Measurements from ENCODE around the gene RGS5. TPM values are rescaled to one million over a fixed set of nuclear protein-coding genes. Genes with fewer than 3 reads are reported as not detected.

The RGS5 gene
- total RNA-seq, 1 donor from 2014 or later: 94.0 TPM

DNA sequence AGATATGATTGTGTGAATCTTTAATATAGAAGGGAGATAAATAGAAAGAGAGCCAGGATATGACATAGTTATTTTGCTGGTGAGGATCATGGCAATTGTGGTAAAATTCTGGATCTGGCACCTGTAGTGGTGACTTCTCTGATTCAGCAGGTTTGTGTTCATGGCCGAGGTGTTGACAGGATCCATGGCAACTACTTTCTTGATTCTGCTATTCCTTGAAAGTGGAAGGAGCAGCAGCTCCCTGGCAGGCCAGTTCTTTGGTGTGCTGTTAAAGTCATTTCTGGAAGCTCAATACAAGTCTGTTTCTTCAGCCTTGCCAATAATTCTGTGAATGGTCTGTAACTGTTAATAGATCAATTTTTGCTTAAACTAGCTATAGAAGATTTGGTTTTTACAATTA, 100.1 kb downstream of the RGS5 start:
- H3K27me3 ChIP-seq: no peaks in the 10 kb centered on the region
- no peaks in the 10 kb centered on the region for H3K36me3 ChIP-seq
- H3K4me1 ChIP-seq: no peaks in the 10 kb centered on the region
- no peak for DNase-seq (ENCODE audit: extremely low spot score in 2 of 2)
- TF ChIP-seq POLR2A (IDR thresholded peaks at IDR 0.05) (no peak), POLR2AphosphoS5 (IDR thresholded peaks at IDR 0.05; ENCODE audit: insufficient read depth in 1 of 2, low read depth in 1 of 2) (no peak)
- TF ChIP-seq, protein P1, sequence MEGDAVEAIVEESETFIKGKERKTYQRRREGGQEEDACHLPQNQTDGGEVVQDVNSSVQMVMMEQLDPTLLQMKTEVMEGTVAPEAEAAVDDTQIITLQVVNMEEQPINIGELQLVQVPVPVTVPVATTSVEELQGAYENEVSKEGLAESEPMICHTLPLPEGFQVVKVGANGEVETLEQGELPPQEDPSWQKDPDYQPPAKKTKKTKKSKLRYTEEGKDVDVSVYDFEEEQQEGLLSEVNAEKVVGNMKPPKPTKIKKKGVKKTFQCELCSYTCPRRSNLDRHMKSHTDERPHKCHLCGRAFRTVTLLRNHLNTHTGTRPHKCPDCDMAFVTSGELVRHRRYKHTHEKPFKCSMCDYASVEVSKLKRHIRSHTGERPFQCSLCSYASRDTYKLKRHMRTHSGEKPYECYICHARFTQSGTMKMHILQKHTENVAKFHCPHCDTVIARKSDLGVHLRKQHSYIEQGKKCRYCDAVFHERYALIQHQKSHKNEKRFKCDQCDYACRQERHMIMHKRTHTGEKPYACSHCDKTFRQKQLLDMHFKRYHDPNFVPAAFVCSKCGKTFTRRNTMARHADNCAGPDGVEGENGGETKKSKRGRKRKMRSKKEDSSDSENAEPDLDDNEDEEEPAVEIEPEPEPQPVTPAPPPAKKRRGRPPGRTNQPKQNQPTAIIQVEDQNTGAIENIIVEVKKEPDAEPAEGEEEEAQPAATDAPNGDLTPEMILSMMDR (IDR thresholded peaks at IDR 0.05): no peak
- intact Hi-C loops (cut with DNase I): no loop called here
- no peaks in the 10 kb centered on the region for H3K9me3 ChIP-seq
- H3K27ac ChIP-seq: no peak overlapping the region
- H3K4me3 ChIP-seq: no peak overlapping the region

DNA sequence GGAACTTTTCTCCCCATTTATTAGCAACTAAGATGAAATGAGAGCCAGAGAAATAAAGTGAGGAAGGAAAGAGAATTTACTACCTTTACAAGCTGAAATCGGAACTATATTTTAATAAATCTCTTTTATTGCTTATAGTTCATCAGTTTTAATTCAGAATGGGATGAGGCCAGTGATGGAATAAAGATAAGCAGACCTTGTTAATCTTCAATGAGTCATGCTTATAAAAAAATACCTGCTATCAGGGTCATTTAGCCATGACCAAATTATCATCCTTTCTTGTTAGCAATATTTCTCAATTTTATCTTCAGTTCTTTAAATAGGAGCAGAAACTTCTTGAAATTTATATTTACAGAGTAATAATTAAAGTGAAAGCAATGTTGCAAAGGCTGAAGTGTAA, 107.5 kb downstream of the RGS5 start:
- no peak for TF ChIP-seq POLR2AphosphoS5 (IDR thresholded peaks at IDR 0.05; ENCODE audit: insufficient read depth in 1 of 2, low read depth in 1 of 2)
- TF ChIP-seq, protein P1 (IDR thresholded peaks at IDR 0.05): no peak
- TF ChIP-seq POLR2A (IDR thresholded peaks at IDR 0.05): no peak
- H3K4me3 ChIP-seq: no peak overlapping the region
- no peak overlapping the region for H3K27ac ChIP-seq
- intact Hi-C loops (cut with DNase I): no loop called here
- H3K27me3 ChIP-seq: no peaks in the 10 kb centered on the region
- DNase-seq (ENCODE audit: extremely low spot score in 2 of 2): no peak
- H3K9me3 ChIP-seq: no peaks in the 10 kb centered on the region
- H3K36me3 ChIP-seq: no peaks in the 10 kb centered on the region
- no peaks in the 10 kb centered on the region for H3K4me1 ChIP-seq

DNA sequence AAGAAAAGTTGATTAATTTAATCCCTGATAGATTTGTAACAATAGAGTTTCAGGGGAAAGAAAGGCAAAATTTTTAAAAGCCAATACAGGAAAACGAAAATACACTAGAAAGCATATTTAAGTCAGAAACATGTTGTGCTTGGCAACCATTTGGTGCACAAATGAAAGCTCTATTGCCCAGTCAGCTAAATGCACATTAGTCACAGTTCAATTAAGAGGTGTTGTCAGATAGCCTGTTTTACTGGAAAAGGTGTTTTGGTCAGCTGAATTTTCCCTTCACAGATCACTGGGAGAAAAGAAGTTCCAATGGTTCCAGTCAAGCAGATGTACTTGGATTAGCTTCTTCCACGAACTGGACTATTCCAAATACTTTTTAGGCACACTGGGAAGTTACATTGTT, 108.1 kb downstream of the RGS5 start:
- Histone ChIP-seq H3K9me3 (no peaks in the 10 kb centered on the region), H3K36me3 (no peaks in the 10 kb centered on the region), H3K27me3 (no peaks in the 10 kb centered on the region), H3K4me3 (no peak overlapping the region), H3K27ac (no peak overlapping the region), H3K4me1 (no peaks in the 10 kb centered on the region)
- DNase-seq (ENCODE audit: extremely low spot score in 2 of 2): no peak
- TF ChIP-seq POLR2AphosphoS5 (IDR thresholded peaks at IDR 0.05; ENCODE audit: insufficient read depth in 1 of 2, low read depth in 1 of 2) (no peak), POLR2A (IDR thresholded peaks at IDR 0.05) (no peak)
- TF ChIP-seq, protein P1 (IDR thresholded peaks at IDR 0.05): no peak
- intact Hi-C loops (cut with DNase I): no loop called here

DNA sequence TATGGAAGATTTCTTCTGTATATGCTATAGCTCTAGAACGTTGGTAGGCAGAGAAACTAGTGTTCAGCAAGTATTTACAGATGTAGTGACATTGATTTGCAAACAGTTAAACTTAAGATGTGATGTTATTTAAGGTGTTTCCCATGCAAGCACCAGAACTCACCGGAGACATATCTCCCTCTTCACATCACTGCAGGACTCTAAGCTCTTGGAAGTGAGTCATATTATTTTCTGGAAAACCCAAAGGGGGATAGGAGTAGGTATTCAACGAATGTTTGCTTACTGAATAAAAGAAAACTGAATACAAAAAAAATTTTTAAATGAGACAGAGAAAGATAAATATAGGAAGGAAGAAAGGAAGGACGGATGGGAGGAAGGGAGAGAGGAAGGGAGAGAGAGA, 108.5 kb downstream of the RGS5 start:
- Histone ChIP-seq H3K4me3 (no peak overlapping the region), H3K27ac (no peak overlapping the region), H3K4me1 (no peaks in the 10 kb centered on the region), H3K27me3 (no peaks in the 10 kb centered on the region), H3K36me3 (no peaks in the 10 kb centered on the region), H3K9me3 (no peaks in the 10 kb centered on the region)
- intact Hi-C loops (cut with DNase I): no loop called here
- no peak for DNase-seq (ENCODE audit: extremely low spot score in 2 of 2)
- no peak for TF ChIP-seq POLR2AphosphoS5 (IDR thresholded peaks at IDR 0.05; ENCODE audit: insufficient read depth in 1 of 2, low read depth in 1 of 2)
- TF ChIP-seq, protein P1 (IDR thresholded peaks at IDR 0.05): no peak
- TF ChIP-seq POLR2A (IDR thresholded peaks at IDR 0.05): no peak

DNA sequence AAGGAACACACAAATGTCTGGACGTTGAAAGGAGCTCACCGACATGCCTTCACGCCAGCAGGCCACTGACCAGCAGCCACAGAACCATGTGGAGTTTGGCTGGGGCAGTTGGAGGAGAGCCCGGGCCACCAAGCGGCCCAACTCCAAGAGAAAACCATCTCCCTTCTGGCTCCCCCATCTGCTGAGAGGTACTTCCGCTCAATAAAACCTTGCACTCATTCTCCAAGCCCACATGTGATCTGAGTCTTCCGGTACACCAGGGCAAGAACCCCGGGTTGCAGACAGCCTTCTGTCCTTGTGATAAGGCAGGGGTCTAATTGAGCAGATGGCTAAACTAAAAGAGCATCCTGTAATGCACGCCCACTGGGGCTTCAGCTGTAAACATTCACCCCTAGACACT, 109.1 kb downstream of the RGS5 start:
- no peaks in the 10 kb centered on the region for H3K4me1 ChIP-seq
- no peak overlapping the region for H3K27ac ChIP-seq
- H3K27me3 ChIP-seq: no peaks in the 10 kb centered on the region
- no peak overlapping the region for H3K4me3 ChIP-seq
- intact Hi-C loops (cut with DNase I): no loop called here
- no peaks in the 10 kb centered on the region for H3K9me3 ChIP-seq
- no peaks in the 10 kb centered on the region for H3K36me3 ChIP-seq
- TF ChIP-seq POLR2A (IDR thresholded peaks at IDR 0.05) (no peak), POLR2AphosphoS5 (IDR thresholded peaks at IDR 0.05; ENCODE audit: insufficient read depth in 1 of 2, low read depth in 1 of 2) (no peak)
- TF ChIP-seq, protein P1 (IDR thresholded peaks at IDR 0.05): no peak
- DNase-seq (ENCODE audit: extremely low spot score in 2 of 2): no peak
